Caco-2 (cell line): Measurements from ENCODE around the gene ATG9A. TPM values are rescaled to one million over a fixed set of nuclear protein-coding genes. Genes with fewer than 3 reads are reported as not detected.
"Not testable (repeated sequence)": the region's sequence is repeated elsewhere in the genome, so short reads cannot be mapped to it uniquely, and the experiment has no call there.

Experiments
- BruUV-seq: library from RNA; stranded (reverse); fragments of 400-500 nt; replicated peaks from 2 replicates; lab custom pipeline; 2021; lab: Mats Ljungman, UMichigan
- CTCF ChIA-PET: fragments of 300-600 bp; sonication (Branson Sonifier 250); formaldehyde crosslinking; loops from one replicate; lab custom pipeline; 2022; ENCODE audit warnings: antibody characterized with exemption; lab: Charles Lee
- POLR2A ChIA-PET: fragments of 300-600 bp; sonication (Branson Sonifier 250); formaldehyde crosslinking; loops from one replicate; lab custom pipeline; 2022; ENCODE audit warnings: antibody characterized with exemption; lab: Charles Lee
- DNase-seq, 2 experiments: peaks; one replicate each; pipeline versions ENCODE4 v3.0.0 to v3.0.0-alpha.2; 2020 to 2022
- H3K27me3 ChIP-seq: replicated peaks from 2 replicates; pipeline ENCODE4 v1.6.0; 2011; ENCODE audit warnings: low read length; ENCODE audit not compliant: control insufficient read depth, insufficient read depth
- H3K36me3 ChIP-seq: 2 replicates; pipeline ENCODE4 v1.5.1; 2011; ENCODE audit warnings: low read length; ENCODE audit not compliant: control insufficient read depth, insufficient read depth
- H3K4me1 ChIP-seq: fragments of 250-450 bp; sonication (Bioruptor Pico); 2 replicates; pipeline ENCODE4 v1.5.1; 2020; ENCODE audit warnings: mild to moderate bottlenecking
- H3K4me3 ChIP-seq: 2 replicates; pipeline ENCODE4 v1.5.1; 2011; ENCODE audit warnings: low read depth, mild to moderate bottlenecking, control low read depth, low read length
- H3K9me3 ChIP-seq: fragments of 250-450 bp; sonication (Bioruptor Pico); 2 replicates; pipeline ENCODE4 v1.5.1; 2020; ENCODE audit warnings: mild to moderate bottlenecking, moderate library complexity
- H3K27ac Mint-ChIP-seq: one replicate; pipeline ENCODE4 v1.8.0; 2022; ENCODE audit warnings: mixed read lengths; ENCODE audit not compliant: unreplicated experiment
- H3K27me3 Mint-ChIP-seq: one replicate; pipeline ENCODE4 v1.8.0; 2022; ENCODE audit warnings: mixed read lengths; ENCODE audit not compliant: insufficient read depth, unreplicated experiment
- H3K36me3 Mint-ChIP-seq: one replicate; pipeline ENCODE4 v1.8.0; 2022; ENCODE audit warnings: mild to moderate bottlenecking, mixed read lengths; ENCODE audit not compliant: insufficient read depth, unreplicated experiment
- H3K4me1 Mint-ChIP-seq: one replicate; pipeline ENCODE4 v1.8.0; 2022; ENCODE audit warnings: low read depth, mixed read lengths; ENCODE audit not compliant: unreplicated experiment
- H3K4me3 Mint-ChIP-seq: one replicate; pipeline ENCODE4 v1.8.0; 2022; ENCODE audit warnings: mild to moderate bottlenecking, moderate library complexity, mixed read lengths; ENCODE audit not compliant: unreplicated experiment
- H3K9me3 Mint-ChIP-seq: one replicate; pipeline ENCODE4 v1.8.0; 2022; ENCODE audit warnings: mixed read lengths; ENCODE audit not compliant: unreplicated experiment
- CTCF ChIP-seq, 2 experiments: fragments of 200-600 bp in 1 of 2; IDR thresholded peaks; 1 replicate in 1 of 2; 2 replicates in 1 of 2; pipeline versions ENCODE4 v1.5.1 to v1.8.0; 2011 to 2022; ENCODE audit warnings: antibody characterized with exemption in 1 of 2, control low read depth in 1 of 2, inconsistent platforms in 1 of 2, low read depth in 1 of 2, low read length in 1 of 2, mild to moderate bottlenecking in 1 of 2, moderate library complexity in 1 of 2; ENCODE audit not compliant: insufficient read depth in 1 of 2, severe bottlenecking in 1 of 2, unreplicated experiment in 1 of 2
- intact Hi-C: fragments of 100-400 bp; cut with micrococcal nuclease; formaldehyde crosslinking; loops from one replicate; pipeline ENCODE4 v1.10.0; 2022; ENCODE audit not compliant: unreplicated experiment
- total RNA-seq: library from RNA; stranded (reverse); gene quantifications from 2 replicates; pipeline ENCODE4 v1.2.3, GENCODE V29; 2022

Gene ATG9A
- total RNA-seq, 1 experiment from 2014 or later, result 62.9 TPM

DNA sequence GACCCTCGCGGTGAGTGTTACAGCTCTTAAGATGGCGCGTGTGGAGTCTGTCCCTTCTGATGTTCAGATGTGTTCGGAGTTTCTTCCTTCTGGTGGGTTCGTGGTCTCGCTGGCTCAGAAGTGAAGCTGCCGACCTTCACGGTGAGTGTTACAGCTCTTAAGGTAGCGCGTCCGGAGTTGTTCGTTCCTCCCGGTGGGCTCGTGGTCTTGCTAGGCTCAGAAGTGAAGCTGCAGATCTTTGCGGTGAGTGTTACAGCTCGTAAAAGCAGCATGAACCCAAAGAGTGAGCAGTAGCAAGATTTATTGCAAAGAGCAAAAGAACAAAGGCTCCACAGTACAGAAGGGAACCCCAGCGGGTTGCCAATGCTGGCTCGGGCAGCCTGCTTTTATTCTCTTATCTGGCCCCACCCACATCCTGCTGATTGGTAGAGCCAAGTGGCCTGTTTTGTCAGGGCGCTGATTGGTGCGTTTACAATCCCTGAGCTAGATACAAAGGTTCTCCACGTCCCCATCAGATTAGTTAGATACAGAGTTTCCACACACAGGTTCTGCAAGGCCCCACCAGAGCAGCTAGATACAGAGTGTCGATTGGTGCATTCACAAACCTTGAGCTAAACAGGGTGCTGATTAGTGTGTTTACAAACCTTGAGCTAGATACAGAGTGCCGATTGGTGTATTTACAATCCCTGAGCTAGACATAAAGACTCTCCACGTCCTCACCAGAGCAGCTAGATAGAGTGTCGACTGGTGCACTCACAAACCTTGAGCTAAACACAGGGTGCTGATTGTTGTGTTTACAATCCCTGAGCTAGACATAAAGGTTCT, 28.7 kb downstream of the ATG9A start:
- H3K4me1 Mint-ChIP-seq, H3K9me3 ChIP-seq, H3K27ac Mint-ChIP-seq, H3K9me3 Mint-ChIP-seq, intact Hi-C loops, H3K36me3 ChIP-seq, H3K4me3 ChIP-seq, H3K4me1 ChIP-seq, H3K36me3 Mint-ChIP-seq, H3K27me3 ChIP-seq, POLR2A ChIA-PET, H3K4me3 Mint-ChIP-seq, H3K27me3 Mint-ChIP-seq, DNase-seq: not testable (repeated sequence)
- CTCF ChIA-PET, result interaction anchor here (1.1 kb wide), 1 partner anchor 30 kb away, joined by 4 read pairs; no protein-coding TSS in a partner anchor
- TSS peak; percentile 57 for BruUV-seq

- no peak for DNase-seq
- Histone ChIP-seq H3K9me3 (no peaks in the 10 kb centered on the region), H3K36me3 (no peaks in the 10 kb centered on the region), H3K27me3 (no peaks in the 10 kb centered on the region), H3K4me1 (no peaks in the 10 kb centered on the region), H3K4me3 (no peak overlapping the region)
- intact Hi-C loops, result no loop called here
- Mint-ChIP-seq H3K27ac (no peak overlapping the region), H3K9me3 (no peaks in the 10 kb centered on the region), H3K4me3 (no peak overlapping the region), H3K27me3 (no peaks in the 10 kb centered on the region), H3K4me1 (no peaks in the 10 kb centered on the region), H3K36me3 (peaks cover 5% of the 10 kb centered on the region)
- TF ChIP-seq CTCF (IDR thresholded peaks at IDR 0.05; ENCODE audit: insufficient read depth in 1 of 2, low read depth in 1 of 2, low read length in 1 of 2, severe bottlenecking in 1 of 2, unreplicated experiment in 1 of 2), result no peak
- POLR2A ChIA-PET, result no interaction called here
- CTCF ChIA-PET, result no interaction called here
- no TSS peak for BruUV-seq
Observed at GRCh38 chr2:219199470-219200211, 29.8 kb downstream of the ATG9A start.

- no peaks in the 10 kb centered on the region for H3K27me3 Mint-ChIP-seq
- no peak overlapping the region for H3K27ac Mint-ChIP-seq
- Histone ChIP-seq H3K4me1 (no peaks in the 10 kb centered on the region), H3K4me3 (no peak overlapping the region), H3K9me3 (no peaks in the 10 kb centered on the region), H3K27me3 (no peaks in the 10 kb centered on the region), H3K36me3 (no peaks in the 10 kb centered on the region)
- intact Hi-C loops, result no loop called here
- BruUV-seq, result no TSS peak
- no peaks in the 10 kb centered on the region for H3K36me3 Mint-ChIP-seq
- H3K9me3 Mint-ChIP-seq, result no peaks in the 10 kb centered on the region
- H3K4me3 Mint-ChIP-seq, result no peak overlapping the region
- CTCF ChIA-PET, result no interaction called here
- TF ChIP-seq CTCF (IDR thresholded peaks at IDR 0.05; ENCODE audit: insufficient read depth in 1 of 2, low read depth in 1 of 2, low read length in 1 of 2, severe bottlenecking in 1 of 2, unreplicated experiment in 1 of 2), result no peak
- POLR2A ChIA-PET, result no interaction called here
- H3K4me1 Mint-ChIP-seq, result no peaks in the 10 kb centered on the region
- DNase-seq, result no peak
Observed at GRCh38 chr2:219198974-219199373, 30.5 kb downstream of the ATG9A start.
